ENCODE data around the gene FZD2. TPM values are rescaled to one million over a fixed set of nuclear protein-coding genes. Genes with fewer than 3 reads are reported as not detected.

Gene FZD2
- total RNA-seq, 1 experiment from 2014 or later, result 12.8 TPM

- TF ChIP-seq SP1 (IDR thresholded peaks at IDR 0.05; ENCODE audit: low read depth) (peak; percentile 60), RAD21 (IDR thresholded peaks at IDR 0.05; ENCODE audit: low read depth) (no peak), CBX3 (IDR thresholded peaks at IDR 0.05; ENCODE audit: low read depth) (peak; percentile 62; the same call in 1 of the 2 replicates), YY1 (IDR thresholded peaks at IDR 0.05; ENCODE audit: extremely low read depth, insufficient replicate concordance, low read depth, low read length) (peak; percentile 8), FOSL1 (IDR thresholded peaks at IDR 0.05; ENCODE audit: low read depth) (peak; percentile 77), MAX (IDR thresholded peaks at IDR 0.05) (peak; percentile 33), CEBPB (IDR thresholded peaks at IDR 0.05; ENCODE audit: low read depth) (no peak), JUND (IDR thresholded peaks at IDR 0.05) (peak; percentile 87)
- Histone ChIP-seq H3K4me1 (ENCODE audit: control insufficient read depth in 1 of 2, insufficient read depth in 2 of 2, low read length in 2 of 2) (peaks cover 8 to 12% of the 10 kb centered on the region in 2 experiments; a peak in 3 of 4 replicates), H3K4me3 (replicated peaks in 1 of 2; ENCODE audit: low read depth in 1 of 2, low read length in 2 of 2) (no peak overlapping the region), H4K20me1 (ENCODE audit: insufficient read depth) (no peaks in the 10 kb centered on the region), H2AFZ (ENCODE audit: low read depth, low read length, poor library complexity, severe bottlenecking) (peak overlapping the region; percentile 56), H3K9me3 (ENCODE audit: control insufficient read depth in 1 of 2, insufficient read depth in 1 of 2, low read depth in 1 of 2, low read length in 2 of 2) (no peaks in the 10 kb centered on the region), H3K9ac (ENCODE audit: low read length) (no peak overlapping the region), H3K36me3 (ENCODE audit: control insufficient read depth in 1 of 2, insufficient read depth in 2 of 2, low read length in 2 of 2) (no peaks in the 10 kb centered on the region), H3K27ac (ENCODE audit: low read depth, low read length) (no peak overlapping the region), H3K9me2 (ENCODE audit: insufficient read depth) (no peaks in the 10 kb centered on the region), H3K27me3 (ENCODE audit: insufficient read depth, low read length) (no peaks in the 10 kb centered on the region), H3K79me2 (ENCODE audit: insufficient read depth, low read length) (no peaks in the 10 kb centered on the region), H3K4me2 (ENCODE audit: low read length) (peak overlapping the region; percentile 61)
- ChIA-PET RAD21 (ENCODE audit: low non-redundant PET in 1 of 2, low total read pairs in 2 of 2, uncharacterized antibody in 2 of 2, unreplicated experiment in 2 of 2) (no interaction called here), POLR2A (interaction anchor here (1.4 kb wide), 1 partner anchor 9 kb away, joined by 3 read pairs; no protein-coding TSS in a partner anchor), CTCF (interaction anchor here (0.8 kb wide), 1 partner anchor 54 kb away, joined by 4 read pairs; no protein-coding TSS in a partner anchor)
- BruUV-seq (replicated peaks), result no TSS peak
- intact Hi-C loops (cut with micrococcal nuclease), result no loop called here
- DNase-seq (ENCODE audit: low read depth, low spot score) (peak; percentile 51), ATAC-seq (peak; percentile 100)
These were observed 30.1 kb downstream of the FZD2 start for GRCh38 chr17:44587339-44587738.

GRCh38 chr17:44589316-44590071 lies 32.2 kb downstream of the FZD2 start:
- H3K9me2 ChIP-seq (ENCODE audit: insufficient read depth), result no peaks in the 10 kb centered on the region
- TF ChIP-seq CTCF (IDR thresholded peaks at IDR 0.05 in 2 of 3, conservative IDR thresholded peaks at IDR 0.05 in 1 of 3; ENCODE audit: borderline replicate concordance in 1 of 3, insufficient read depth in 1 of 3, low read depth in 2 of 3, low read length in 2 of 3) (no peak), FOSL1 (IDR thresholded peaks at IDR 0.05; ENCODE audit: low read depth) (no peak), POLR2AphosphoS5 (IDR thresholded peaks at IDR 0.05; ENCODE audit: low read depth, low read length) (no peak), REST (IDR thresholded peaks at IDR 0.05; ENCODE audit: low read depth) (no peak), POLR2A (IDR thresholded peaks at IDR 0.05; ENCODE audit: borderline replicate concordance, extremely low read depth, insufficient read depth, insufficient read length) (no peak), CBX3 (IDR thresholded peaks at IDR 0.05; ENCODE audit: low read depth) (no peak), ZFX (IDR thresholded peaks at IDR 0.05) (no peak)
- H3K9me3 ChIP-seq (ENCODE audit: control insufficient read depth in 1 of 2, insufficient read depth in 1 of 2, low read depth in 1 of 2, low read length in 2 of 2), result no peaks in the 10 kb centered on the region
- ChIA-PET RAD21 (ENCODE audit: low non-redundant PET in 1 of 2, low total read pairs in 2 of 2, uncharacterized antibody in 2 of 2, unreplicated experiment in 2 of 2) (no interaction called here), POLR2A (interaction anchor here (0.7 kb wide), 1 partner anchor 85 kb away, joined by 4 read pairs; no protein-coding TSS in a partner anchor), CTCF (no interaction called here)
- ATAC-seq (no peak), DNase-seq (ENCODE audit: low read depth, low spot score) (no peak)
- no peak overlapping the region for H2AFZ ChIP-seq (ENCODE audit: low read depth, low read length, poor library complexity, severe bottlenecking)
- no peak overlapping the region for H3K4me3 ChIP-seq (replicated peaks in 1 of 2; ENCODE audit: low read depth in 1 of 2, low read length in 2 of 2)
- no peaks in the 10 kb centered on the region for H3K79me2 ChIP-seq (ENCODE audit: insufficient read depth, low read length)
- intact Hi-C loops (cut with micrococcal nuclease), result no loop called here
- H3K4me2 ChIP-seq (ENCODE audit: low read length), result no peak overlapping the region
- H3K9ac ChIP-seq (ENCODE audit: low read length), result no peak overlapping the region
- H3K36me3 ChIP-seq (ENCODE audit: control insufficient read depth in 1 of 2, insufficient read depth in 2 of 2, low read length in 2 of 2), result no peaks in the 10 kb centered on the region
- no TSS peak for BruUV-seq (replicated peaks)
- H3K27me3 ChIP-seq (ENCODE audit: insufficient read depth, low read length), result peaks cover 4% of the 10 kb centered on the region; the same call in 1 of the 2 replicates
- peaks cover 8 to 12% of the 10 kb centered on the region in 2 experiments; a peak in 3 of 4 replicates for H3K4me1 ChIP-seq (ENCODE audit: control insufficient read depth in 1 of 2, insufficient read depth in 2 of 2, low read length in 2 of 2)
- H4K20me1 ChIP-seq (ENCODE audit: insufficient read depth), result no peaks in the 10 kb centered on the region
- no peak overlapping the region for H3K27ac ChIP-seq (ENCODE audit: low read depth, low read length)

Data from HCT116 (cell line).